SK-N-SH (cell line): ENCODE data around the gene ELAVL2. TPM values are rescaled to one million over a fixed set of nuclear protein-coding genes. Genes with fewer than 3 reads are reported as not detected.

Experiments
- CTCF ChIA-PET: fragments of 300-600, 350-600 bp; formaldehyde crosslinking; extraction: SDS; loops from one replicate; lab custom pipeline; 2021; lab: Yijun Ruan, JAX
- POLR2A ChIA-PET: fragments of 350-600 bp; sonication (Branson Sonifier 250); formaldehyde crosslinking; extraction: SDS; loops from one replicate; lab custom pipeline; 2020; ENCODE audit warnings: antibody characterized with exemption, inconsistent platforms; lab: Yijun Ruan, JAX
- DNase-seq: peaks from one replicate; pipeline ENCODE4 v3.0.0; 2012
- H2AFZ ChIP-seq: fragments of 200-600 bp; sonication (generic); 2 replicates; pipeline ENCODE4 v1.8.1; 2016; ENCODE audit warnings: antibody characterized with exemption, mild to moderate bottlenecking, low read depth
- H3F3A ChIP-seq: fragments of 200-600 bp; sonication (generic); replicated peaks from 2 replicates; pipeline ENCODE3; 2016; ENCODE audit warnings: antibody characterized with exemption, mild to moderate bottlenecking; ENCODE audit not compliant: insufficient read depth
- H3K27ac ChIP-seq, 2 experiments: fragments of 200-500 bp in 1 of 2; fragments of 200-600 bp in 1 of 2; sonication (Bioruptor generic) in 1 of 2; sonication (generic), shearing (Covaris generic) in 1 of 2; 2 replicates each; pipeline versions ENCODE4 v1.5.1 to v1.6.1; 2014 to 2016; ENCODE audit warnings: low read depth in 2 of 2, inconsistent platforms in 1 of 2, low read length in 1 of 2, mild to moderate bottlenecking in 1 of 2, mixed read lengths in 1 of 2
- H3K27me3 ChIP-seq: fragments of 200-600 bp; sonication (generic), shearing (Covaris generic); 2 replicates; pipeline ENCODE4 v1.6.1; 2016; ENCODE audit warnings: mixed run types; ENCODE audit not compliant: insufficient read depth
- H3K36me3 ChIP-seq, 2 experiments: fragments of 200-500 bp in 1 of 2; fragments of 200-600 bp in 1 of 2; sonication (Bioruptor generic) in 1 of 2; sonication (generic) in 1 of 2; replicated peaks in 1 of 2; 2 replicates each; pipeline versions ENCODE3 to v1.5.1; 2014 to 2016; ENCODE audit warnings: low read length in 1 of 2, mild to moderate bottlenecking in 1 of 2; ENCODE audit not compliant: insufficient read depth in 2 of 2, control insufficient read depth in 1 of 2
- H3K4me1 ChIP-seq, 2 experiments: fragments of 200-500 bp in 1 of 2; fragments of 200-600 bp in 1 of 2; sonication (Bioruptor generic) in 1 of 2; sonication (generic), shearing (Covaris generic) in 1 of 2; 2 replicates each; pipeline versions ENCODE4 v1.5.1 to v1.6.1; 2014 to 2016; ENCODE audit warnings: low read depth in 1 of 2, low read length in 1 of 2, mixed run types in 1 of 2; ENCODE audit not compliant: insufficient read depth in 2 of 2, control insufficient read depth in 1 of 2
- H3K4me2 ChIP-seq: fragments of 200-600 bp; sonication (generic), shearing (Covaris generic); 2 replicates; pipeline ENCODE4 v1.6.1; 2017; ENCODE audit warnings: mixed run types
- H3K4me3 ChIP-seq, 2 experiments: fragments of 200-500 bp in 1 of 2; fragments of 200-600 bp in 1 of 2; sonication (Bioruptor generic) in 1 of 2; sonication (generic), shearing (Covaris generic) in 1 of 2; 2 replicates each; pipeline versions ENCODE4 v1.5.1 to v1.8.1; 2014 to 2016; ENCODE audit warnings: low read depth in 2 of 2, inconsistent platforms in 1 of 2, low read length in 1 of 2, mild to moderate bottlenecking in 1 of 2, mixed read lengths in 1 of 2, moderate library complexity in 1 of 2
- H3K79me2 ChIP-seq: fragments of 200-600 bp; sonication (generic); 2 replicates; pipeline ENCODE4 v1.8.1; 2017; ENCODE audit warnings: mild to moderate bottlenecking; ENCODE audit not compliant: insufficient read depth
- H3K9ac ChIP-seq: fragments of 200-600 bp; sonication (generic); 2 replicates; pipeline ENCODE4 v1.6.1; 2017; ENCODE audit warnings: mixed run types
- H3K9me2 ChIP-seq: fragments of 200-600 bp; sonication (generic); 2 replicates; pipeline ENCODE4 v1.6.1; 2017; ENCODE audit warnings: mixed run types
- H3K9me3 ChIP-seq: fragments of 200-600 bp; sonication (generic); 2 replicates; pipeline ENCODE4 v1.6.1; 2017; ENCODE audit warnings: mixed run types, mild to moderate bottlenecking, moderate library complexity
- H4K20me1 ChIP-seq: fragments of 200-600 bp; sonication (generic); 2 replicates; pipeline ENCODE4 v1.6.1; 2017; ENCODE audit warnings: mild to moderate bottlenecking, mixed run types; ENCODE audit not compliant: insufficient read depth
- ELF1 ChIP-seq: IDR thresholded peaks from 2 replicates; pipeline ENCODE4 v1.4.0; 2012
- EP300 ChIP-seq, 2 experiments: IDR thresholded peaks; 2 replicates each; pipeline versions ENCODE4 v1.4.0 to v1.6.1; 2012; ENCODE audit warnings: borderline replicate concordance in 1 of 2, low read depth in 1 of 2, low read length in 1 of 2
- FOSL2 ChIP-seq: IDR thresholded peaks from 2 replicates; pipeline ENCODE4 v1.4.0; 2012; ENCODE audit warnings: low read depth, mild to moderate bottlenecking, moderate library complexity, borderline replicate concordance
- FOXJ3 ChIP-seq: sonication (generic); formaldehyde crosslinking; IDR thresholded peaks from 2 replicates; pipeline ENCODE4 v1.5.1; 2020; ENCODE audit warnings: mild to moderate bottlenecking, missing genetic modification reagents
- FOXM1 ChIP-seq: IDR thresholded peaks from 2 replicates; pipeline ENCODE4 v1.4.0; 2012; ENCODE audit warnings: low read depth, mild to moderate bottlenecking
- GATA2 ChIP-seq: sonication (generic); formaldehyde crosslinking; IDR thresholded peaks from 2 replicates; pipeline ENCODE4 v1.5.0; 2020; ENCODE audit warnings: mild to moderate bottlenecking, missing genetic modification reagents
- IRF3 ChIP-seq: fragments of 150-350 bp; IDR thresholded peaks from 2 replicates; pipeline ENCODE4 v1.6.1; 2016; ENCODE audit warnings: mild to moderate bottlenecking, low read depth, low read length
- MEF2A ChIP-seq: IDR thresholded peaks from 2 replicates; pipeline ENCODE4 v1.4.0; 2012; ENCODE audit warnings: low read depth, borderline replicate concordance
- MXI1 ChIP-seq: IDR thresholded peaks from 2 replicates; pipeline ENCODE4 v1.6.1; 2012; ENCODE audit warnings: mild to moderate bottlenecking, low read depth, low read length, improper control_type of control experiment
- NFIC ChIP-seq: IDR thresholded peaks from 2 replicates; pipeline ENCODE4 v1.4.0; 2012; ENCODE audit warnings: borderline replicate concordance
- PBX3 ChIP-seq: IDR thresholded peaks from 2 replicates; pipeline ENCODE4; 2012
- POLR2AphosphoS5 ChIP-seq: IDR thresholded peaks from 2 replicates; pipeline ENCODE4 v1.6.1; 2012; ENCODE audit warnings: low read depth, low read length
- RAD21 ChIP-seq: IDR thresholded peaks from 2 replicates; pipeline ENCODE4 v1.6.1; 2012; ENCODE audit warnings: mild to moderate bottlenecking, low read length
- RCOR1 ChIP-seq: fragments of 150-350 bp; IDR thresholded peaks from 2 replicates; pipeline ENCODE4 v1.6.1; 2017; ENCODE audit warnings: antibody characterized with exemption, low read length
- REST ChIP-seq: IDR thresholded peaks from 2 replicates; pipeline ENCODE4 v1.6.1; 2012; ENCODE audit warnings: mild to moderate bottlenecking, low read depth, low read length, moderate library complexity
- SIN3A ChIP-seq: IDR thresholded peaks from 2 replicates; pipeline ENCODE4 v1.6.1; 2012; ENCODE audit warnings: low read depth, mild to moderate bottlenecking, low read length, moderate library complexity, borderline replicate concordance
- SMC3 ChIP-seq: IDR thresholded peaks from 2 replicates; pipeline ENCODE4 v1.6.1; 2012; ENCODE audit warnings: low read depth, low read length, improper control_type of control experiment
- TAF1 ChIP-seq: IDR thresholded peaks from 2 replicates; pipeline ENCODE4 v1.6.1; 2012; ENCODE audit warnings: low read depth, mild to moderate bottlenecking, low read length, moderate library complexity, borderline replicate concordance
- TCF12 ChIP-seq: IDR thresholded peaks from 2 replicates; pipeline ENCODE4 v1.4.0; 2012
- TEAD4 ChIP-seq: IDR thresholded peaks from 2 replicates; pipeline ENCODE4 v1.4.0; 2012; ENCODE audit warnings: mild to moderate bottlenecking, borderline replicate concordance; ENCODE audit not compliant: insufficient read depth
- USF1 ChIP-seq: IDR thresholded peaks from 2 replicates; pipeline ENCODE4 v1.4.0; 2012; ENCODE audit warnings: low read depth, borderline replicate concordance
- YY1 ChIP-seq: IDR thresholded peaks from 2 replicates; pipeline ENCODE4 v1.4.0; 2012; ENCODE audit warnings: low read depth, mild to moderate bottlenecking
- WGBS: methylation state at CpG from one replicate; pipeline ENCODE4 v1.1.6; 2017; ENCODE audit warnings: low lambda C conversion rate; 5-methylcytosine and 5-hydroxymethylcytosine counted together
- polyA plus RNA-seq, 3 experiments: library from polyadenylated mRNA; depleted of rRNA; stranded (reverse); fragments of >200 nt; gene quantifications; 2 replicates each; pipeline ENCODE4 v1.2.3, GENCODE V29; 2012

Gene ELAVL2
- polyA plus RNA-seq, 1 of the 3 experiments (the other 2 are of a cell fraction): 0.15 TPM

GRCh38 chr9:23651051-23651450 is 175.0 kb downstream of the ELAVL2 start:
- TF ChIP-seq MXI1 (no peak), SMC3 (no peak), TCF12 (no peak), FOXJ3 (CRISPR knock-in tag) (no peak), SIN3A (no peak), YY1 (no peak), USF1 (no peak), PBX3 (no peak), RCOR1 (no peak), ELF1 (no peak), TEAD4 (no peak), EP300 (IDR thresholded peaks at IDR 0.05; ENCODE audit: borderline replicate concordance in 1 of 2, low read depth in 1 of 2, low read length in 1 of 2) (no peak), GATA2 (CRISPR knock-in tag) (no peak), RAD21 (no peak), NFIC (no peak), TAF1 (no peak), FOXM1 (no peak)
- Histone ChIP-seq H4K20me1 (no peaks in the 10 kb centered on the region), H2AFZ (no peak overlapping the region), H3K36me3 (no peaks in the 10 kb centered on the region), H3F3A (no peaks in the 10 kb centered on the region), H3K9ac (no peak overlapping the region), H3K4me1 (no peaks in the 10 kb centered on the region), H3K4me2 (no peak overlapping the region), H3K4me3 (no peak overlapping the region), H3K27ac (no peak overlapping the region), H3K9me3 (no peaks in the 10 kb centered on the region), H3K27me3 (no peaks in the 10 kb centered on the region), H3K79me2 (no peaks in the 10 kb centered on the region), H3K9me2 (no peaks in the 10 kb centered on the region)
- CTCF ChIA-PET: no interaction called here
- DNase-seq: no peak
- WGBS: 63% methylated on average over 5 of the region's 5 CpGs
- POLR2A ChIA-PET: no interaction called here

GRCh38 chr9:23648651-23649050 is 177.4 kb downstream of the ELAVL2 start:
- TF ChIP-seq FOXM1 (no peak), POLR2AphosphoS5 (no peak), TEAD4 (no peak), MEF2A (no peak), NFIC (no peak), REST (no peak), IRF3 (no peak), USF1 (no peak), FOXJ3 (CRISPR knock-in tag) (no peak), YY1 (no peak), FOSL2 (no peak), GATA2 (CRISPR knock-in tag) (no peak)
- TF ChIP-seq, all 33 proteins: peak for 0
- Histone ChIP-seq H4K20me1 (no peaks in the 10 kb centered on the region), H3K27ac (no peak overlapping the region), H3F3A (no peaks in the 10 kb centered on the region), H2AFZ (no peak overlapping the region), H3K36me3 (no peaks in the 10 kb centered on the region), H3K9ac (no peak overlapping the region), H3K4me1 (no peaks in the 10 kb centered on the region), H3K9me3 (no peaks in the 10 kb centered on the region), H3K79me2 (no peaks in the 10 kb centered on the region), H3K4me3 (no peak overlapping the region), H3K27me3 (no peaks in the 10 kb centered on the region), H3K4me2 (no peak overlapping the region), H3K9me2 (no peaks in the 10 kb centered on the region)
- CTCF ChIA-PET: interaction anchor here (0.9 to 1.1 kb wide), 2 partner anchors 9 to 52 kb away, joined by 3 to 4 read pairs; no protein-coding TSS in a partner anchor
- POLR2A ChIA-PET: no interaction called here
- 28% methylated on average over 2 of the region's 2 CpGs for WGBS
- no peak for DNase-seq
